Measurements from ENCODE around the gene STX17.

DNA sequence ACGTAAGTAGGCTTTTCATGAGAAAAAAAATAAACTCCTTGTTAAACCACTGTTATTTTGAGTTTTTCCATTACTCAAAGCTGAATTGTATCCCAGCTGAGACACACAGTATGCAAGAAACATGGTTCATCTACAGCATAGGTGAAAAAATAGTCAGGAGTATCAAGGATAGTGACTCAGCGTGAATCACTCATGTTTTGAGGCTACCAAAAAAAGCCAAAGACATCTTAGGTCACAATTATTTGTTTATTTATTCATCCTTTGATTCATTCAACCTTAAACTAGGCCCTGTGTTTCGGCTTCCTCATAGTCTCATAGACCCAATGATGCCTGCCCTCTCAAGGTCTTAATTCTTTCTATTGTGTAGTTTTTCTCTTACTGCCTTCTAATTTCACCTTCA is 32.9 kb upstream of the STX17 start:
- TF ChIP-seq, protein P1, sequence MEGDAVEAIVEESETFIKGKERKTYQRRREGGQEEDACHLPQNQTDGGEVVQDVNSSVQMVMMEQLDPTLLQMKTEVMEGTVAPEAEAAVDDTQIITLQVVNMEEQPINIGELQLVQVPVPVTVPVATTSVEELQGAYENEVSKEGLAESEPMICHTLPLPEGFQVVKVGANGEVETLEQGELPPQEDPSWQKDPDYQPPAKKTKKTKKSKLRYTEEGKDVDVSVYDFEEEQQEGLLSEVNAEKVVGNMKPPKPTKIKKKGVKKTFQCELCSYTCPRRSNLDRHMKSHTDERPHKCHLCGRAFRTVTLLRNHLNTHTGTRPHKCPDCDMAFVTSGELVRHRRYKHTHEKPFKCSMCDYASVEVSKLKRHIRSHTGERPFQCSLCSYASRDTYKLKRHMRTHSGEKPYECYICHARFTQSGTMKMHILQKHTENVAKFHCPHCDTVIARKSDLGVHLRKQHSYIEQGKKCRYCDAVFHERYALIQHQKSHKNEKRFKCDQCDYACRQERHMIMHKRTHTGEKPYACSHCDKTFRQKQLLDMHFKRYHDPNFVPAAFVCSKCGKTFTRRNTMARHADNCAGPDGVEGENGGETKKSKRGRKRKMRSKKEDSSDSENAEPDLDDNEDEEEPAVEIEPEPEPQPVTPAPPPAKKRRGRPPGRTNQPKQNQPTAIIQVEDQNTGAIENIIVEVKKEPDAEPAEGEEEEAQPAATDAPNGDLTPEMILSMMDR (IDR thresholded peaks at IDR 0.05; ENCODE audit: insufficient read depth, low read length, poor library complexity, severe bottlenecking) = no peak
- TF ChIP-seq EZH2phosphoT487 (conservative IDR thresholded peaks at IDR 0.05; ENCODE audit: low read length) = no peak
